OCI-LY7 (cell line): ENCODE results near the gene NEB. TPM values are rescaled to one million over a fixed set of nuclear protein-coding genes. Genes with fewer than 3 reads are reported as not detected.

Source experiments
- BruUV-seq: library from RNA; stranded (reverse); fragments of 400-500 nt; replicated peaks from 2 replicates; lab custom pipeline; 2021; lab: Mats Ljungman, UMichigan
- CTCF ChIA-PET: fragments of 300-600 bp; sonication (Branson Sonifier 250); formaldehyde crosslinking; loops from one replicate; lab custom pipeline; 2022; ENCODE audit warnings: antibody characterized with exemption; ENCODE audit not compliant: unreplicated experiment; lab: Charles Lee
- POLR2A ChIA-PET: fragments of 300-600 bp; sonication (Branson Sonifier 250); formaldehyde crosslinking; loops from one replicate; lab custom pipeline; 2022; ENCODE audit warnings: antibody characterized with exemption; lab: Charles Lee
- DNase-seq: peaks from one replicate; pipeline ENCODE4 v3.0.0-alpha.2; 2015; ENCODE audit warnings: low spot score
- H2AFZ ChIP-seq: fragments of 200-600 bp; sonication (generic), shearing (Covaris generic); 2 replicates; pipeline ENCODE4 v1.6.1; 2014; ENCODE audit warnings: mild to moderate bottlenecking, antibody characterized with exemption, low read length, moderate library complexity
- H3K27ac ChIP-seq: fragments of 200-600 bp; sonication (generic); 2 replicates; pipeline ENCODE4 v1.5.1; 2014; ENCODE audit warnings: mixed run types, low read depth, mild to moderate bottlenecking, moderate library complexity, low read length, inconsistent platforms; ENCODE audit not compliant: poor library complexity, severe bottlenecking
- H3K36me3 ChIP-seq: fragments of 200-600 bp; sonication (generic); 2 replicates; pipeline ENCODE4 v1.6.1; 2014; ENCODE audit warnings: mild to moderate bottlenecking, antibody characterized with exemption, low read length, moderate library complexity, mixed read lengths; ENCODE audit not compliant: insufficient read depth
- H3K4me1 ChIP-seq: fragments of 200-600 bp; sonication (generic); 2 replicates; pipeline ENCODE4 v1.5.1; 2014; ENCODE audit warnings: mild to moderate bottlenecking, low read length; ENCODE audit not compliant: insufficient read depth, poor library complexity, severe bottlenecking
- H3K4me2 ChIP-seq: fragments of 200-600 bp; sonication (generic); 2 replicates; pipeline ENCODE4 v1.6.1; 2014; ENCODE audit warnings: mild to moderate bottlenecking, low read length
- H3K4me3 ChIP-seq: fragments of 200-600 bp; sonication (generic); 2 replicates; pipeline ENCODE4 v1.5.1; 2014; ENCODE audit warnings: mild to moderate bottlenecking, low read depth, low read length; ENCODE audit not compliant: poor library complexity, severe bottlenecking
- H3K79me2 ChIP-seq: fragments of 200-600 bp; sonication (generic); 2 replicates; pipeline ENCODE4 v1.6.1; 2016; ENCODE audit warnings: low read depth, mild to moderate bottlenecking, low read length, moderate library complexity, mixed read lengths; ENCODE audit not compliant: insufficient read depth
- H3K9me2 ChIP-seq: fragments of 200-600 bp; sonication (generic); 2 replicates; pipeline ENCODE4 v1.6.1; 2016; ENCODE audit warnings: mild to moderate bottlenecking, low read length, mixed read lengths; ENCODE audit not compliant: insufficient read depth
- H3K9me3 ChIP-seq: fragments of 200-600 bp; sonication (generic); 2 replicates; pipeline ENCODE4 v1.6.1; 2014; ENCODE audit warnings: mild to moderate bottlenecking, mixed run types, low read length, mixed read lengths
- H4K20me1 ChIP-seq: fragments of 200-600 bp; sonication (generic); 2 replicates; pipeline ENCODE4 v1.6.1; 2014; ENCODE audit warnings: mild to moderate bottlenecking, antibody characterized with exemption, low read length, moderate library complexity, mixed read lengths; ENCODE audit not compliant: insufficient read depth
- CTCF ChIP-seq: fragments of 200-600 bp; sonication (generic); conservative IDR thresholded peaks from 2 replicates; pipeline ENCODE4 v1.5.1; 2014; ENCODE audit warnings: mild to moderate bottlenecking, antibody characterized with exemption, low read length, moderate library complexity, mixed read lengths
- EZH2phosphoT487 ChIP-seq: fragments of 200-600 bp; sonication (generic); IDR thresholded peaks from 2 replicates; pipeline ENCODE4 v1.6.1; 2018; ENCODE audit warnings: low read depth, borderline replicate concordance, mild to moderate bottlenecking, mixed run types, antibody characterized with exemption, low read length, moderate library complexity, mixed read lengths
- intact Hi-C: fragments of 100-400 bp; cut with micrococcal nuclease; formaldehyde crosslinking; loops from one replicate; pipeline ENCODE4 v1.10.0; 2022; ENCODE audit not compliant: unreplicated experiment
- total RNA-seq, 2 experiments: library from RNA; depleted of rRNA in 1 of 2; stranded (reverse); fragments of >200 nt in 1 of 2; shearing (Covaris generic) in 1 of 2; gene quantifications; 2 replicates each; pipeline ENCODE4 v1.2.3, GENCODE V29; 2014 to 2022

NEB gene
- total RNA-seq, 2 experiments from 2014 or later, result 0.04 to 0.38 TPM

GRCh38 chr2:151475071-151475470 is 259.2 kb downstream of the NEB start:
- intact Hi-C loops, result no loop called here
- no peak for DNase-seq
- Histone ChIP-seq H2AFZ (no peak overlapping the region), H3K36me3 (peaks cover 93% of the 10 kb centered on the region), H3K79me2 (peaks cover 9% of the 10 kb centered on the region; the same call in 1 of the 2 replicates), H3K4me3 (no peak overlapping the region), H4K20me1 (no peaks in the 10 kb centered on the region), H3K27ac (no peak overlapping the region), H3K4me2 (no peak overlapping the region), H3K9me3 (peaks cover 10% of the 10 kb centered on the region; the same call in 1 of the 2 replicates), H3K4me1 (no peaks in the 10 kb centered on the region), H3K9me2 (no peaks in the 10 kb centered on the region)
- CTCF ChIA-PET, result no interaction called here
- POLR2A ChIA-PET, result no interaction called here
- no peak for TF ChIP-seq EZH2phosphoT487
- no peak for TF ChIP-seq CTCF
- no TSS peak for BruUV-seq

GRCh38 chr2:151472966-151473365 is 261.3 kb downstream of the NEB start:
- intact Hi-C loops, result no loop called here
- ChIA-PET CTCF (no interaction called here), POLR2A (interaction anchor here (0.6 to 0.7 kb wide), 2 partner anchors 30 to 48 kb away, joined by 4 read pairs; no protein-coding TSS in a partner anchor)
- no peaks in the 10 kb centered on the region for H3K9me2 ChIP-seq
- no peak overlapping the region for H2AFZ ChIP-seq
- DNase-seq, result no peak
- H3K36me3 ChIP-seq, result peaks cover 93% of the 10 kb centered on the region
- TF ChIP-seq CTCF (no peak), EZH2phosphoT487 (no peak)
- no peak overlapping the region for H3K4me2 ChIP-seq
- peaks cover 12% of the 10 kb centered on the region; the same call in 1 of the 2 replicates for H3K9me3 ChIP-seq
- no peak overlapping the region for H3K4me3 ChIP-seq
- BruUV-seq, result no TSS peak
- peaks cover 9% of the 10 kb centered on the region; the same call in 1 of the 2 replicates for H3K79me2 ChIP-seq
- no peak overlapping the region for H3K27ac ChIP-seq
- no peaks in the 10 kb centered on the region for H3K4me1 ChIP-seq
- H4K20me1 ChIP-seq, result no peaks in the 10 kb centered on the region

- no peak for DNase-seq
- H3K36me3 ChIP-seq, result peaks cover 94% of the 10 kb centered on the region
- H2AFZ ChIP-seq, result no peak overlapping the region
- no peaks in the 10 kb centered on the region for H3K9me2 ChIP-seq
- H3K27ac ChIP-seq, result no peak overlapping the region
- no peak overlapping the region for H3K4me2 ChIP-seq
- no peaks in the 10 kb centered on the region for H3K4me1 ChIP-seq
- TF ChIP-seq CTCF (no peak), EZH2phosphoT487 (no peak)
- 0 out of 2 replicates have a peak, but pooled peaks cover 3% of the 10 kb centered on the region for H3K79me2 ChIP-seq
- no TSS peak for BruUV-seq
- intact Hi-C loops, result no loop called here
- peaks cover 12% of the 10 kb centered on the region; the same call in 1 of the 2 replicates for H3K9me3 ChIP-seq
- POLR2A ChIA-PET, result interaction anchor here (1.4 kb wide), 1 partner anchor 10 kb away, joined by 3 read pairs; no protein-coding TSS in a partner anchor
- CTCF ChIA-PET, result no interaction called here
- no peaks in the 10 kb centered on the region for H4K20me1 ChIP-seq
- H3K4me3 ChIP-seq, result no peak overlapping the region
These were observed 263.7 kb downstream of the NEB start for GRCh38 chr2:151470556-151470955.
